ENCODE data around the gene OR6J1.

GRCh38 chr14:22656945-22657731, 13.0 kb upstream of the OR6J1 start:
- TF ChIP-seq FOSL1 (IDR thresholded peaks at IDR 0.05; ENCODE audit: insufficient read depth, low read depth, low read length): no peak
- no peak for TF ChIP-seq E2F6 (IDR thresholded peaks at IDR 0.05)
